Measurements from ENCODE around the gene NPFFR2.

DNA sequence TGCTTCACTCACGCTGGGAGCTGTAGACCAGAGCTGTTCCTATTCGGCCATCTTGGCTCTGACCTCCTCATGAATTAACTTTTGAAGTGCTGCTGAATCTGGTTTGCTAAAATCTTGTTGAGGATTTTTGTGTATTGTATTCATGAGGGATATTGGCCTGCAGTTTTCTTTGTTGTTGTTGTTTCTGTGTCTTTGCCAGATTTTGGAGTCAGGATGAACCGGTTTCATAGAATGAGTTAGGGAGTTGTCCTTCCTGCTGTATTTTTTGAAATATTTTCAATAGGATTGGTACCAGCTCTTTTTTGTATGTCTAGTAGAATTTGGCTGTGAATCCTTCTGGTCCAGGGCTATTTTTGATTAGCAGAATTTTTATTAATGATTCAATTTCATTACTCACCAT lies 138.1 kb downstream of the NPFFR2 start:
- TF ChIP-seq, protein P1, sequence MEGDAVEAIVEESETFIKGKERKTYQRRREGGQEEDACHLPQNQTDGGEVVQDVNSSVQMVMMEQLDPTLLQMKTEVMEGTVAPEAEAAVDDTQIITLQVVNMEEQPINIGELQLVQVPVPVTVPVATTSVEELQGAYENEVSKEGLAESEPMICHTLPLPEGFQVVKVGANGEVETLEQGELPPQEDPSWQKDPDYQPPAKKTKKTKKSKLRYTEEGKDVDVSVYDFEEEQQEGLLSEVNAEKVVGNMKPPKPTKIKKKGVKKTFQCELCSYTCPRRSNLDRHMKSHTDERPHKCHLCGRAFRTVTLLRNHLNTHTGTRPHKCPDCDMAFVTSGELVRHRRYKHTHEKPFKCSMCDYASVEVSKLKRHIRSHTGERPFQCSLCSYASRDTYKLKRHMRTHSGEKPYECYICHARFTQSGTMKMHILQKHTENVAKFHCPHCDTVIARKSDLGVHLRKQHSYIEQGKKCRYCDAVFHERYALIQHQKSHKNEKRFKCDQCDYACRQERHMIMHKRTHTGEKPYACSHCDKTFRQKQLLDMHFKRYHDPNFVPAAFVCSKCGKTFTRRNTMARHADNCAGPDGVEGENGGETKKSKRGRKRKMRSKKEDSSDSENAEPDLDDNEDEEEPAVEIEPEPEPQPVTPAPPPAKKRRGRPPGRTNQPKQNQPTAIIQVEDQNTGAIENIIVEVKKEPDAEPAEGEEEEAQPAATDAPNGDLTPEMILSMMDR (IDR thresholded peaks at IDR 0.05) = no peak
- no peak for TF ChIP-seq POLR2A (IDR thresholded peaks at IDR 0.05)

Measured in right lobe of liver (tissue), 4 donors.